Right atrium auricular region (tissue), 2 donors: ENCODE data around the gene ABL1. TPM values are rescaled to one million over a fixed set of nuclear protein-coding genes. Genes with fewer than 3 reads are reported as not detected.

ENCODE experiments used
- DNase-seq: peaks from one replicate; pipeline ENCODE4 v3.0.0-alpha.2; 2019; ENCODE audit warnings: low spot score
- H3K27ac ChIP-seq, 2 donors: fragments of 200-600 bp; sonication (generic); 1 replicate in 1 of 2; 2 replicates in 1 of 2; pipeline ENCODE4 v1.5.1; 2016 to 2019
- H3K27me3 ChIP-seq, 2 donors: fragments of 200-600 bp; sonication (generic); one replicate each; pipeline versions ENCODE4 v1.5.1 to v1.6.0; 2017 to 2019
- H3K36me3 ChIP-seq: fragments of 200-600 bp; sonication (generic); one replicate; pipeline ENCODE4 v1.5.1; 2016
- H3K4me1 ChIP-seq, 2 donors: fragments of 200-600 bp; sonication (generic); one replicate each; pipeline versions ENCODE4 v1.5.1 to v1.6.0; 2017 to 2019
- H3K4me3 ChIP-seq, 2 donors: fragments of 200-600 bp; sonication (generic); 1 replicate in 1 of 2; 2 replicates in 1 of 2; pipeline ENCODE4 v1.5.1; 2017 to 2019; ENCODE audit warnings: mild to moderate bottlenecking in 1 of 2, moderate library complexity in 1 of 2
- H3K9me3 ChIP-seq, 2 donors: fragments of 200-600 bp; sonication (generic); one replicate each; pipeline ENCODE4 v1.5.1; 2019
- CTCF ChIP-seq, 2 donors: fragments of 200-600 bp; sonication (generic); IDR thresholded peaks; one replicate each; pipeline ENCODE4 v1.5.1; 2019; ENCODE audit warnings: antibody characterized with exemption in 2 of 2
- total RNA-seq, 2 donors: library from RNA; depleted of rRNA; stranded (reverse); fragments of >200 nt; gene quantifications; one replicate each; pipeline ENCODE4 v1.1.0, GENCODE V29; 2016

Gene ABL1
- total RNA-seq, 2 donors from 2014 or later, result 26.3 to 38.9 TPM

DNA sequence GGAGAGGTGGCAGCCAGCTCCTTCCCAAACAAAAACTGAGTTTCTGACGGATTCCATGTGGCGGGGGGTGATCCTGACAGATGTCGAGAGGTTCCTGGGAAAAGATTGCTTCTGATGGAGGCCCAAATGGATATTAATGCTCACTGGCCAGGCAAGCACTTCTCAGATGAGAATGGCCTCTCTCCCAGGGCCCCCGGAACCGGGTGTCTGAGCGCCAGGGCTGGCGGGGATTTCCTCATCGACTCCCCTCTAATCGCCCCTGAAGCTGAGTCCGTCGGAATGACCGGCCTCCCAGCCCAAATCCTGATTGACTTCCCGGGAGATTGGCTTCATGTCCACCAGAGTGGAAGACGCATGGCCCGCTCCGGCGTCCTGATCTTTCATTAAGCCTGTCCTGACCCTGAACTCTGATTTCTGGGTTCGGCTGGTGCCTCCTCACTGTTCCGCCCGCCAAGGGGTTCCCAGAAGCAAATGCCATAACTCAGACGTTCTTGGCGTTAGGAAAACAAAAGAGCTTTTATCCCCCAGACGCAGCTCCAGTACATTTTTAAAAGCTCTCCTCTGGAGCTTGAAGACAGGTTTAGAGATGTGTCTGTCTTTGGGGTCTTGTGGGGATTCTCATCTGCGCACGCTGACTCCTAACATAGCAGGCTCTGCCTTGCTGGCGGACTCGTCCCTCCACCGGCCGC, 86.4 kb downstream of the ABL1 start:
- no peaks in the 10 kb centered on the region for H3K27me3 ChIP-seq
- H3K4me1 ChIP-seq, result no peaks in the 10 kb centered on the region
- no peak for DNase-seq
- no peak overlapping the region for H3K27ac ChIP-seq
- no peak overlapping the region for H3K4me3 ChIP-seq
- TF ChIP-seq CTCF (IDR thresholded peaks at IDR 0.05), result no peak
- H3K36me3 ChIP-seq, result no peaks in the 10 kb centered on the region
- no peaks in the 10 kb centered on the region for H3K9me3 ChIP-seq

DNA sequence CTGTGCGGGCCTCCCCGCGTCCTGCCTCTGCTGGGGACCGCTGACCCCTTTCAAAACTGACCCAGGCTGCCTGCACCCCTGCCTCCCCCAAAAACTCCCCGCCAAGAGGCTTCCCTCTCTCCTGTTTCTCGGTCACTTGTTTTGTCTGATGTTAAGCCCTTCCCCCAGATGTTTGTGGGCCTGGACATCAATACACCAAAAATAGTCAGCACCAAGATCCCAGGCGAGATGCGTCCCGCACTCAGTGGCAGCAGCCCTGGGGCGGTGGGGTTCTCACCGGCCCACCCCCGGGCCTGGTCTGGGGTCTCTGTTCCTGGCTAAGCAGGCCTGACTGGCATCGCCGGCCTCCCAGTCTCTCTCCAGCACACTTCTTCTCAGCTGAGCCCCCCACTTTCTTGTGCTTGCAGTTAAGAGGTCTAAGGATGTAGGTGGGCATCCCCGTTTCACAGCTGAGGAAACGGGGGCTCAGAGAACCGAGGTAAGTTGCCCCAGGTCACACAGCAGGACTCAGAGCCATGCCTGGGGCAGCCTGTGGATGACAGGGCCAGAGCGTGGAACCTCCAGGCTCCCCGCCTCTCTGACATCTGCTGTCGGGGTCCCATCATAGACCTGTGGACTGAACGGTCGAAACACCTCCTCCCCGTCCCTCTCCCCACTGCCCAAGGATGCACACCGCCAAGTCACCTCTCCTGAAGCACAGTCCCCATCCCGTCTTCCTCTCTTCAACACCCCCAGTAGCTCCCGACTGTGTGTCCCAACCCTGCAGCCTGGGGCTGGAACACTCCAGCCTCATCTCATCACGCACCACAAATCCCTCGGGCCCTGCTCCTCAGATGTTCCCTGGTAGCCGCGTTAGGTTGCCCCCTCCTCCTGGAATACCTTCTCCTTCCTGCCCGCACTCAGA, 87.2 kb downstream of the ABL1 start:
- H3K9me3 ChIP-seq, result no peaks in the 10 kb centered on the region
- TF ChIP-seq CTCF (IDR thresholded peaks at IDR 0.05), result no peak
- no peaks in the 10 kb centered on the region for H3K36me3 ChIP-seq
- H3K27me3 ChIP-seq, result no peaks in the 10 kb centered on the region
- no peak for DNase-seq
- no peak overlapping the region for H3K4me3 ChIP-seq
- no peak overlapping the region for H3K27ac ChIP-seq
- H3K4me1 ChIP-seq, result no peaks in the 10 kb centered on the region

DNA sequence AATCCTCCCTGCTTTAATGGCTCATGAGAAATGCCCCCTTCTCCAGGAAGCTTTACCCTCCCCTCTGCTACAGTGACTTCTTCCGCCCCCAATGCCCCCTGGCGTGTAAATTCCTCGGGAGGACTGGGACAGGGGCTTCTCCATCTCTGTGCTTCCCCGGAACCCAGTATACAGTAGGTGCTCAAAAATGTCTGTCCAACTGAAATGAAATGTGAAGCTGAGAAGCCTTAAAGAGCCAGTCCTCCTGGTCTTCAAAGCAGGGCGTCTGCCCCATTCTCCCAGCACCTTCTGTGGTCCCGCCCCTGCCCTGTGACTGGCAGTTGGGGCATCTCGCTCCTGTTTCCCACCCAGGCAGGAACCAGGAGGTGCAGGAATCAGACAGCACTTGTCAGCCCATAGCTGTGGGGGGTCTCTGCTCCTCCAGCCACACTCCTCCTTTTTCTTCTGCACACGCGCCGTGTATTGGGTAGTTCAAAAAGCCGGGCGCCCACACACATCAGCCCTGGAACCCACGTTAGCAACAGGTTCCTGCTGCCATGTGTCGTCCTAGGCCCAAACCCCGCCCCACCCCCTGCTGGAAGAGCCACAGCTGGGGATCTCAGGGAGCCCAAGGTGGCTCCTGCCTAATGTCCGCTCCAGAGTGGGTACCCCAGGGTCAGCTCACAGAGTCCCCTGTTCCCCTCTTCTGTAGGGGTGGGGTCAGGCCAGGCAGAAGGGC, 88.0 kb downstream of the ABL1 start:
- Histone ChIP-seq H3K9me3 (no peaks in the 10 kb centered on the region), H3K27me3 (no peaks in the 10 kb centered on the region)

DNA sequence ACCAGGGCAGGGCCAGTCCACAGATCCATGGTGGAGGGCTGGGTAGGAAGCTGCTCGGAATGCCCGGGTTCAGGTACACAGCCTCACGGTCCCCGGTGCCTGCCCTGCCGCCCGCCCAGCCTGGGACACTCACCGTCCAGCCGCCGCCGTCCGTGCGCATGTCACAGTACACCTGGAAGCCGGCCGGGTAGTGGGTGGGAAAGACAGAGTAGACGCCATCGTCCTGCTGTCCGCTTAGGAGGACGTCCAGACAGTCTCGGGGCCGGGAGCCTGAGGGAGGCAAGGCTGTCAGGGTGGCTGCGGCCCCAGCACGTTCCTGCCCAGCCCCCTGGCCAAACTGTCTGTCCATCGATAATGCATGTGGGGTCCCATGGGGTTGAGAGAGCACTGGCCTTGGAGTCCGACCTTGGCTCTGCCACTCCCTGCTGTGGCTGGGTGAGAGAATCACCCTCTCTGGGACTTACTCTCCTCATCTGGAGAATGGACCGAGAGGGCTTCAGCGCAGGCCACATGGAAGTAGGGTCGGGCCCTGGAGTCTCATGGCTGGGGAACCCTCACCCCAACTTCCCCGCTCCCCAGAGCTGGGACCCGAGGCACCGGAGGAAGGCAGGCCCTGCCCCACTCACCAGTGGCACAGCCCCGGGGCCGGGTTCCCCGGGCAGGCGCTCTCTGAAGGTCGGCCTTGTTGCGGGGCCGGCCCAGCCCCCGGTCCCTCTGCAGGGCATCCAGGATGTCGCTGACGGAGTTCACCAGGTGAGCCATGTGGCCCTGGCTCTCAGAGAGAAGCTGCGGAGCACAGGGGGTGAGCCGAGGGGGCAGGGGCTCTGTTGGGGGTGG, 88.8 kb downstream of the ABL1 start:
- Histone ChIP-seq H3K27me3 (no peaks in the 10 kb centered on the region), H3K36me3 (no peaks in the 10 kb centered on the region), H3K4me1 (peaks cover 0 to 3% of the 10 kb centered on the region in 2 donors), H3K9me3 (no peaks in the 10 kb centered on the region), H3K27ac (no peak overlapping the region), H3K4me3 (no peak overlapping the region)
- no peak for DNase-seq
- TF ChIP-seq CTCF (IDR thresholded peaks at IDR 0.05), result no peak

More for the DNA sequence above, 88.0 kb downstream of the ABL1 start:
- H3K27ac ChIP-seq, result no peak overlapping the region
- H3K4me3 ChIP-seq, result no peak overlapping the region
- H3K36me3 ChIP-seq, result no peaks in the 10 kb centered on the region
- DNase-seq, result no peak
- TF ChIP-seq CTCF (IDR thresholded peaks at IDR 0.05), result no peak
- H3K4me1 ChIP-seq, result no peaks in the 10 kb centered on the region

DNA sequence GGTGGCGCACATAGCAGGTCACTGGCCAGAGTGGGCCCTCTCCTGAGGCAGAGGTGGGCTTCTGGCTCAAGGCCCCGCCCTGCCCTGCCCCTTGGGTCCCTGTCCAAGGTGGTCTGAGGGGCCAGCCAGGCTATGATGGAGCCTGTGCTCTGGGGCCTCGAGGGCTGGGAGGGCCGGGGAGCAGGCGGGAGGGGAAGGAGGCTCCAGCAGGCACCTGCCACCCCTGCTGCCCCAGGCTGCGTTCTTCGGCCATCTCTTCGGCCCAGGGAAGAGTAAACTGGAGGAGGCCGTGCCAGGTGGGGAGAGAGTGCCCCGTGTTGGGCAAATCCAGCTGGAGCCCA, 89.4 kb downstream of the ABL1 start:
- Histone ChIP-seq H3K9me3 (no peaks in the 10 kb centered on the region), H3K27me3 (no peaks in the 10 kb centered on the region), H3K4me1 (peaks cover 0 to 8% of the 10 kb centered on the region in 2 donors), H3K4me3 (no peak overlapping the region), H3K27ac (no peak overlapping the region), H3K36me3 (no peaks in the 10 kb centered on the region)
- TF ChIP-seq CTCF (IDR thresholded peaks at IDR 0.05), result no peak
- no peak for DNase-seq
